H1 (cell line): ENCODE measurements around the gene LIMS1. TPM values are rescaled to one million over a fixed set of nuclear protein-coding genes. Genes with fewer than 3 reads are reported as not detected.

Experiments
- RAD21 ChIP-seq, 2 experiments: IDR thresholded peaks in 1 of 2; conservative IDR thresholded peaks in 1 of 2; 2 replicates each; pipeline ENCODE4 v1.6.1; 2011; ENCODE audit warnings: low read depth in 2 of 2, low read length in 2 of 2, improper control_type of control experiment in 1 of 2, inconsistent platforms in 1 of 2, mild to moderate bottlenecking in 1 of 2, moderate library complexity in 1 of 2
- polyA plus RNA-seq, 7 experiments: library from polyadenylated mRNA; depleted of rRNA in 3 of 7; stranded (reverse) in 5 of 7; unstranded in 2 of 7; fragments of >200 nt in 5 of 7; fragments of 200-250 nt in 2 of 7; gene quantifications; 1 replicate in 5 of 7; 2 replicates in 1 of 7; 4 replicates in 1 of 7; pipeline versions ENCODE4 v1.2.1 to v1.2.3, GENCODE V29; 2011 to 2013; ENCODE audit warnings: missing spikeins in 2 of 7, mixed read lengths in 2 of 7
- total RNA-seq: library from RNA; stranded (reverse); fragmentation: NEBNext Ultra II Directional; extraction: Animal tissue kit (Norgen Biotek cat#: 25700); gene quantifications from 2 replicates; pipeline ENCODE4 v1.2.1, GENCODE V29; 2021

Gene LIMS1
- total and polyA plus RNA-seq, 2 of the 8 experiments (the other 6 are each of a cell fraction or from before 2014, with no cell fraction given), result 24.1 to 36.7 TPM

GRCh38 chr2:108553209-108553919, 19.1 kb downstream of the LIMS1 start (continued):
- no peak for TF ChIP-seq RAD21 (IDR thresholded peaks at IDR 0.05 in 1 of 2, conservative IDR thresholded peaks at IDR 0.05 in 1 of 2; ENCODE audit: low read depth in 2 of 2, low read length in 2 of 2)
